Smooth muscle cell of the brain vasculature (primary cell): Measurements from ENCODE around the gene NUP210.
A peak's percentile ranks its signal among the peaks of the same experiment; 100 is the strongest.
"Not testable (repeated sequence)": the region's sequence is repeated elsewhere in the genome, so short reads cannot be mapped to it uniquely, and the experiment has no call there.

Experiments used
- DNase-seq: peaks from one replicate; pipeline ENCODE4 v3.0.0-alpha.2; 2012; ENCODE audit warnings: low read depth, low spot score

Gene NUP210

GRCh38 chr3:13420045-13420830 lies at the start of gene NUP210:
Gene NUP210 (minus strand): TSS chr3:13420322. CDS start chr3:13420226, 96 bp downstream.
- DNase-seq, result no peak

DNA sequence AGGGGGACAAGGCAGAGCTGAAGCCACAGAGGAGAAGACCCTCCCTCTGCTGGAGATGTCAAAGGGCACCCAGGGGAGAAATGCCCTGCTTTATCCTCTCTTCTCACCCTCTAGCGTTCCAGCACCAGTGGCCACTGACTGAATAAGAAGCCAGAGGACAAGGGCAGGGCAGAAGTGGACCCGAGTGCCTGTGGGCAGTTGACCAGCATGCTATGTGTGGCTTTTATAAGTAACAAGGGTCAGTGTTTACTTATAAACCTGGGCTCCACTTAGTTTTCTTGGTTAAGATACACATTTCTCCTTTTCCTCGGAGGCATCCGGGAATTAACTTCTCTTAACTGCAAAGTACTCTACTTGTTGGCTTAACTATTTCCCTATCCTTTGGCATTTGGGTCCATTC lies 46.7 kb upstream of the NUP210 start:
- no peak for DNase-seq

GRCh38 chr3:13465236-13465873 lies 45.2 kb upstream of the NUP210 start:
- no peak for DNase-seq

GRCh38 chr3:13463618-13464400 lies 43.7 kb upstream of the NUP210 start:
- DNase-seq, result no peak

GRCh38 chr3:13462822-13463221 lies 42.7 kb upstream of the NUP210 start:
- DNase-seq, result no peak

DNA sequence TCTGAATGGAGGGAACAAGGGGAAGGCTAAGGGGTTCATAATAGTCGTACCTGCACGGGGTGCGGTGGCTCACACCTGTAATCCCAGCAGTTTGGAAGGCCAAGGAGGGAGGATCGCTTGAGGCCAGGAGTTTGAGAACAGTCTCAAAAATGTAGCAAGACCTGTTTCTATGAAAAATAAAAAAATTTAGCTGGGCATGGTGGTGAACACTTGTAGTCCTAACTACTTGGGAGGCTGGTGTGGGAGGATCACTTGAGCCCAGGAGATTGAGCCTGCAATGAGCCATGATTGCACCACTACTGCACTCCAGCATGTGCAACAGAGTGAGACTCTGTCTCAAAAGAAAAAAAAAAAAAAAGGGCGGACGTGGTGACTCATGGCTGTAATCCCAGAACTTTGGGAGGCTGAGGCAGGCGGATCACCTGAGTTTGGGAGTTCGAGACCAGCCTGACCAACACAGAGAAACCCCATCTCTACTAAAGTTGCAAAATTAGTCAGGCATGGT lies 42.1 kb upstream of the NUP210 start:
- DNase-seq, result no peak

- DNase-seq, result no peak
These were observed 41.3 kb upstream of the NUP210 start for GRCh38 chr3:13461169-13462124.

- DNase-seq, result no peak
These were observed 40.2 kb upstream of the NUP210 start for GRCh38 chr3:13460341-13460736.

GRCh38 chr3:13459605-13460340 lies 39.7 kb upstream of the NUP210 start:
- DNase-seq, result no peak

DNA sequence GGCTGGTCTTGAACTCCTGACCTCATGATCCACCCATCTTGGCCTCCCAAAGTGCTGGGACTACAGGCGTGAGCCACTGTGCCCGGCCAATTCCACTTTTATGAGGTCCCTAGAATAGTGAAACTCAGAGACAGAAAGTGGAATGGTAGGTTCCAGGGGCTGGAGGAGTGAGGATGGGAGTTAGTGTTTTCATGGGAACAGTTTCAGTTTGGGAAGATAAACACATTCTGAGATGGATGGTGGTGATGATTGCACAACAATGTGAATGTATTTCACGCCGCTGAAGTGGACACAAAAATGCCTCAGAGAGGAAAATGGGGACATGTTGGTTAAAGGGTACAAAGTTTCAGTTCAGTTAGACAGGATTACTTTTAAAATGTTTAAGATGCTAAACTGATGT lies 37.5 kb upstream of the NUP210 start:
- no peak for DNase-seq

DNA sequence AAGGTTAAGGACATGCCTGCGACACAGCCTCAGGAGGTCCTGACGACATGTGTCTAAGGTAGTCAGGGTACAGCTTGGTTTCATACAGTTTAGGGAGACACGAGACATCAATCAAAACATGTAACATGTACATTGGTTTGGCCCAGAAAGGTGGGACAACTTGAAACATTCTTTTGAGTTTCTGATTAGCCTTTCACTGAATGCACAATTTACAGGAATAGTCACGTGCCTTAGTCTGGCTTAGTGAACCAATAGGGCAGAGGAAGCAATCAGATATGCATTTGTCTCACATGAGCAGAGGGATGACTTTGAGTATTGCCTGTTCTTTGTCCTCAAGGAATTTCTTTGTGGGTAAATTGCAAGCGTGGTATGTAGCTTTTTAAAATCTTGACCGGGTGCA lies 35.5 kb upstream of the NUP210 start:
- no peak for DNase-seq

- peak; percentile 46 for DNase-seq
These were observed 32.6 kb upstream of the NUP210 start for GRCh38 chr3:13452490-13453335.

GRCh38 chr3:13451301-13451673 lies 31.2 kb upstream of the NUP210 start:
- DNase-seq, result no peak

DNA sequence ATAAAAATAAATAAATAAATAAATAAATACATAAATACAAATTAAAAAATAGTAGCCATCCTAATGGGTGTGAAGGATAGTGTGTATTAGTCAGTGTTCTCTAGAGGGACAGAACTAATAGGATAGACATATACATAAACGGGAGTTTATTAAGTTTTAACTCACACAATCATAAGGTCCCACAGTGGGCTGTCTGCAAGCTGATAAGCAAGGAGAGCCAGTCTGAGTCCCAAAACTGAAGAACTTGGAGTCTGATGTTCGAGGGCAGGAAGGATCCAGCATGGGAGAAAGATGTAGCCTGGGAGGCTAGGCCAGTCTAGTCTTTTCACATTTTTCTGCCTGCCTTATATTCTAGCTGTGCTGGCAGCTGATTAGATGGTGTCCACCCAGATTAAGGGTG lies 22.8 kb upstream of the NUP210 start:
- not testable (repeated sequence) for DNase-seq

DNA sequence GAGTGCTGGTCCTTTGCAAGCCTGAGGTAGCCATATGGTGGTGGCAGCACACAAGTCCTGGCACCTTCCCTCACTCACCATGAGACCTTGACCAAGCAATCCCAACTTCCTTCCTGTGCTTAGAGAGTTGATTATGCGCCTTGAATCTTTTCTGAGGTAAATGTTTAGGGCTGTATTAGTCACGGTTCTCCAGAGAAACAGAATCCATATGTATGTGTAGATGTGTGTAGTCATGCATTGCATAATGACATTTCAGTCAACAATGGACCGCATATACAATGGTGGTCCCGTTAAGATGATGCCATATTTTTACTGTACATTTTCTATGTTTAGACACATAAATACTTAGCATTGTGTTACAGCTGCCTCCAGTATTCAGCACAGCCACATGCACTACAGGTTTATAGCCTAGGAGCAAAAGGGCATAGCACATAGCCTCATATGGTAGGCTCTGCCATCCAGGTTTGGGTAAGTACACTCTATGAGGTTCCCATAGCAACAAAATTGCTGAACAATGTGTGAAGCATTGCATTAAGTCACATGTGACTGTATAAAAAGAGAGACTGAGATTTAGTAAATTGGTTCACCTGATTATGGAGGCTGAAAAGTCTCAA lies 20.2 kb upstream of the NUP210 start:
- DNase-seq, result no peak

- DNase-seq, result not testable (repeated sequence)
These were observed 16.1 kb upstream of the NUP210 start for GRCh38 chr3:13436213-13436612.

GRCh38 chr3:13433912-13434311 lies 13.8 kb upstream of the NUP210 start:
- no peak for DNase-seq

GRCh38 chr3:13432093-13432492 lies 12.0 kb upstream of the NUP210 start:
- DNase-seq, result no peak

- not testable (repeated sequence) for DNase-seq
These were observed 10.3 kb upstream of the NUP210 start for GRCh38 chr3:13430411-13430875.
